ENCODE data around the gene FOXE1. TPM values are rescaled to one million over a fixed set of nuclear protein-coding genes. Genes with fewer than 3 reads are reported as not detected.

Gene FOXE1
- total RNA-seq, 1 experiment from 2014 or later = not detected

- H3K27ac Mint-ChIP-seq (ENCODE audit: low read depth, unreplicated experiment) = no peak overlapping the region
- H3K4me3 Mint-ChIP-seq (ENCODE audit: unreplicated experiment) = no peak overlapping the region
- H3K27me3 Mint-ChIP-seq (ENCODE audit: insufficient read depth, unreplicated experiment) = peaks cover 36% of the 10 kb centered on the region
- ChIA-PET CTCF (no interaction called here), POLR2A (interaction anchor here (0.7 kb wide), 1 partner anchor 256 kb away, joined by 4 read pairs; no protein-coding TSS in a partner anchor)
- DNase-seq (ENCODE audit: unreplicated experiment) = no peak
- no TSS peak for BruUV-seq (replicated peaks)
- intact Hi-C loops (cut with micrococcal nuclease) = no loop called here
- H3K36me3 Mint-ChIP-seq (ENCODE audit: insufficient read depth, unreplicated experiment) = no peaks in the 10 kb centered on the region
- H3K4me1 Mint-ChIP-seq (ENCODE audit: insufficient read depth, unreplicated experiment) = no peaks in the 10 kb centered on the region
- H3K9me3 Mint-ChIP-seq (ENCODE audit: unreplicated experiment) = no peaks in the 10 kb centered on the region
- TF ChIP-seq, protein P1, sequence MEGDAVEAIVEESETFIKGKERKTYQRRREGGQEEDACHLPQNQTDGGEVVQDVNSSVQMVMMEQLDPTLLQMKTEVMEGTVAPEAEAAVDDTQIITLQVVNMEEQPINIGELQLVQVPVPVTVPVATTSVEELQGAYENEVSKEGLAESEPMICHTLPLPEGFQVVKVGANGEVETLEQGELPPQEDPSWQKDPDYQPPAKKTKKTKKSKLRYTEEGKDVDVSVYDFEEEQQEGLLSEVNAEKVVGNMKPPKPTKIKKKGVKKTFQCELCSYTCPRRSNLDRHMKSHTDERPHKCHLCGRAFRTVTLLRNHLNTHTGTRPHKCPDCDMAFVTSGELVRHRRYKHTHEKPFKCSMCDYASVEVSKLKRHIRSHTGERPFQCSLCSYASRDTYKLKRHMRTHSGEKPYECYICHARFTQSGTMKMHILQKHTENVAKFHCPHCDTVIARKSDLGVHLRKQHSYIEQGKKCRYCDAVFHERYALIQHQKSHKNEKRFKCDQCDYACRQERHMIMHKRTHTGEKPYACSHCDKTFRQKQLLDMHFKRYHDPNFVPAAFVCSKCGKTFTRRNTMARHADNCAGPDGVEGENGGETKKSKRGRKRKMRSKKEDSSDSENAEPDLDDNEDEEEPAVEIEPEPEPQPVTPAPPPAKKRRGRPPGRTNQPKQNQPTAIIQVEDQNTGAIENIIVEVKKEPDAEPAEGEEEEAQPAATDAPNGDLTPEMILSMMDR (IDR thresholded peaks at IDR 0.05; ENCODE audit: unreplicated experiment) = no peak
Observed at GRCh38 chr9:97859346-97859745, 6.3 kb downstream of the FOXE1 start.

GRCh38 chr9:97860451-97861147 is 7.6 kb downstream of the FOXE1 start:
- POLR2A ChIA-PET = no interaction called here

GRCh38 chr9:97861148-97861475 is 8.1 kb downstream of the FOXE1 start:
- intact Hi-C loops (cut with micrococcal nuclease) = no loop called here
- H3K4me1 Mint-ChIP-seq (ENCODE audit: insufficient read depth, unreplicated experiment) = no peaks in the 10 kb centered on the region
- BruUV-seq (replicated peaks) = no TSS peak
- H3K27me3 Mint-ChIP-seq (ENCODE audit: insufficient read depth, unreplicated experiment) = peaks cover 28% of the 10 kb centered on the region
- no peak overlapping the region for H3K4me3 Mint-ChIP-seq (ENCODE audit: unreplicated experiment)
- TF ChIP-seq, protein P1 (IDR thresholded peaks at IDR 0.05; ENCODE audit: unreplicated experiment) = no peak
- CTCF ChIA-PET = interaction anchor here (1.6 kb wide), 1 partner anchor 40 kb away, joined by 3 read pairs; no protein-coding TSS in a partner anchor
- no peak overlapping the region for H3K27ac Mint-ChIP-seq (ENCODE audit: low read depth, unreplicated experiment)
- no peak for DNase-seq (ENCODE audit: unreplicated experiment)
- peaks cover 2% of the 10 kb centered on the region for H3K9me3 Mint-ChIP-seq (ENCODE audit: unreplicated experiment)
- POLR2A ChIA-PET = no interaction called here
- no peaks in the 10 kb centered on the region for H3K36me3 Mint-ChIP-seq (ENCODE audit: insufficient read depth, unreplicated experiment)

More at GRCh38 chr9:97860451-97861147, 7.6 kb downstream of the FOXE1 start:
- H3K27me3 Mint-ChIP-seq (ENCODE audit: insufficient read depth, unreplicated experiment) = peaks cover 33% of the 10 kb centered on the region
- no peak overlapping the region for H3K27ac Mint-ChIP-seq (ENCODE audit: low read depth, unreplicated experiment)
- TF ChIP-seq, protein P1 (IDR thresholded peaks at IDR 0.05; ENCODE audit: unreplicated experiment) = no peak
- no peaks in the 10 kb centered on the region for H3K4me1 Mint-ChIP-seq (ENCODE audit: insufficient read depth, unreplicated experiment)
- no peaks in the 10 kb centered on the region for H3K36me3 Mint-ChIP-seq (ENCODE audit: insufficient read depth, unreplicated experiment)
- BruUV-seq (replicated peaks) = no TSS peak
- CTCF ChIA-PET = interaction anchor here (1.6 kb wide), 1 partner anchor 41 kb away, joined by 3 read pairs; no protein-coding TSS in a partner anchor
- H3K9me3 Mint-ChIP-seq (ENCODE audit: unreplicated experiment) = no peaks in the 10 kb centered on the region
- intact Hi-C loops (cut with micrococcal nuclease) = no loop called here
- DNase-seq (ENCODE audit: unreplicated experiment) = no peak
- H3K4me3 Mint-ChIP-seq (ENCODE audit: unreplicated experiment) = no peak overlapping the region

DNA sequence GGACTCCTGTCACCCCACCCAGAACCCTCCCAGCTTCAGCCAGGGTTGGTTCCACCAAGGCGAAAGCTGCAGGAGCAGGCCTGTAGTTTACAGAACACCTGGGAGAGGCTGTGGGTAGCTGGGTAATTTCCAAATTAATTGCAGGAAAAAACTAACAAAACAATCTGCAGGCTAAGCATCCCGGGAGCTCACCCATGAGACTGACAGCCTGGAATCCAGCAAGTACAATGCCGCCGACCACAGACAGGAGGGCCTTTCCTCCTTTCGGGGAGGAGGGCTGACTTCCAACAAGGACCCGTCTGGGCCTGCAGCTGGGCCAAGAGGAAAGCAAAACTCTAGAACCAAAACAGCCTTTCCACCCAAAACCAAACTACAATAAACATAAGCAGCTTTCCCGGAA is 10.3 kb downstream of the FOXE1 start:
- no TSS peak for BruUV-seq (replicated peaks)
- intact Hi-C loops (cut with micrococcal nuclease) = no loop called here
- POLR2A ChIA-PET = interaction anchor here (0.6 to 1.4 kb wide), 2 partner anchors 13 kb away, joined by 3 to 4 read pairs; no protein-coding TSS in a partner anchor

More for the DNA sequence above, 10.3 kb downstream of the FOXE1 start:
- no peak overlapping the region for H3K4me3 Mint-ChIP-seq (ENCODE audit: unreplicated experiment)
- peaks cover 8% of the 10 kb centered on the region for H3K9me3 Mint-ChIP-seq (ENCODE audit: unreplicated experiment)
- CTCF ChIA-PET = interaction anchor here (0.8 to 1.7 kb wide), 2 partner anchors 38 to 42 kb away, joined by 3 to 4 read pairs; no protein-coding TSS in a partner anchor
- H3K4me1 Mint-ChIP-seq (ENCODE audit: insufficient read depth, unreplicated experiment) = no peaks in the 10 kb centered on the region
- no peaks in the 10 kb centered on the region for H3K36me3 Mint-ChIP-seq (ENCODE audit: insufficient read depth, unreplicated experiment)
- no peak for DNase-seq (ENCODE audit: unreplicated experiment)
- no peak overlapping the region for H3K27ac Mint-ChIP-seq (ENCODE audit: low read depth, unreplicated experiment)
- TF ChIP-seq, protein P1 (IDR thresholded peaks at IDR 0.05; ENCODE audit: unreplicated experiment) = no peak
- peaks cover 12% of the 10 kb centered on the region for H3K27me3 Mint-ChIP-seq (ENCODE audit: insufficient read depth, unreplicated experiment)
